WTC11 (cell line): ENCODE data around the gene FBXO42. TPM values are rescaled to one million over a fixed set of nuclear protein-coding genes. Genes with fewer than 3 reads are reported as not detected.
"Not testable (repeated sequence)": the region's sequence is repeated elsewhere in the genome, so short reads cannot be mapped to it uniquely, and the experiment has no call there.

ENCODE experiments used
- ATAC-seq: fragments of 200-7000 bp; cut with Tn5 transposase; 2 replicates; pipeline ENCODE4 v1.10.0; 2021; ENCODE audit warnings: mild to moderate bottlenecking, moderate library complexity
- CTCF ChIA-PET: fragments of 300-600 bp; sonication (Branson Sonifier 250); formaldehyde crosslinking; loops from one replicate; lab custom pipeline; 2021; ENCODE audit warnings: antibody characterized with exemption; lab: Charles Lee
- POLR2A ChIA-PET: fragments of 350-600 bp; sonication (Branson Sonifier 250); formaldehyde crosslinking; loops from one replicate; lab custom pipeline; 2021; ENCODE audit warnings: antibody characterized with exemption; lab: Charles Lee
- DNase-seq: peaks from one replicate; pipeline ENCODE4 v3.0.0; 2021; ENCODE audit warnings: low spot score
- H3K27ac Mint-ChIP-seq: 2 replicates; pipeline ENCODE4 v1.8.0; 2021; ENCODE audit warnings: mixed read lengths
- H3K27me3 Mint-ChIP-seq: 2 replicates; pipeline ENCODE4 v1.8.0; 2021; ENCODE audit warnings: low read depth, mild to moderate bottlenecking, moderate library complexity, mixed read lengths
- H3K36me3 Mint-ChIP-seq: 2 replicates; pipeline ENCODE4 v1.8.0; 2021; ENCODE audit warnings: mixed read lengths
- H3K4me1 Mint-ChIP-seq: 2 replicates; pipeline ENCODE4 v1.8.0; 2022; ENCODE audit warnings: mixed read lengths
- H3K4me3 Mint-ChIP-seq: 2 replicates; pipeline ENCODE4 v1.8.0; 2021; ENCODE audit warnings: mild to moderate bottlenecking, moderate library complexity, mixed read lengths
- H3K9me3 Mint-ChIP-seq: 2 replicates; pipeline ENCODE4 v1.8.0; 2021; ENCODE audit warnings: mixed read lengths
- ARID4B ChIP-seq: sonication (generic); formaldehyde crosslinking; IDR thresholded peaks from 2 replicates; pipeline ENCODE4 v1.8.0; 2023; ENCODE audit warnings: missing genetic modification reagents, mild to moderate bottlenecking, borderline replicate concordance
- ATF1 ChIP-seq: sonication (generic); formaldehyde crosslinking; IDR thresholded peaks from 2 replicates; pipeline ENCODE4 v1.8.1; 2023; ENCODE audit warnings: mild to moderate bottlenecking, moderate library complexity, missing genetic modification reagents
- CBFB ChIP-seq: sonication (generic); formaldehyde crosslinking; IDR thresholded peaks from 2 replicates; pipeline ENCODE4 v1.8.1; 2022; ENCODE audit warnings: mild to moderate bottlenecking, low read depth, missing genetic modification reagents
- CREM ChIP-seq: sonication (generic); formaldehyde crosslinking; IDR thresholded peaks from 2 replicates; pipeline ENCODE4 v1.8.1; 2022; ENCODE audit warnings: mild to moderate bottlenecking, missing genetic modification reagents, moderate library complexity
- CTCF ChIP-seq: fragments of 200-600 bp; IDR thresholded peaks from 2 replicates; pipeline ENCODE4 v1.8.0; 2022; ENCODE audit warnings: antibody characterized with exemption
- GABPB1 ChIP-seq: sonication (generic); formaldehyde crosslinking; IDR thresholded peaks from 2 replicates; pipeline ENCODE4 v1.8.1; 2023; ENCODE audit warnings: mild to moderate bottlenecking, missing genetic modification reagents
- MXD4 ChIP-seq: fragments of 250-450 bp; sonication (Bioruptor Pico); IDR thresholded peaks from 2 replicates; pipeline ENCODE4 v1.8.0; 2021; ENCODE audit warnings: mild to moderate bottlenecking, moderate library complexity, borderline replicate concordance
- STAT6 ChIP-seq: sonication (generic); formaldehyde crosslinking; conservative IDR thresholded peaks from 2 replicates; pipeline ENCODE4 v1.8.1; 2023; ENCODE audit warnings: mild to moderate bottlenecking, low read depth, missing genetic modification reagents, moderate library complexity
- TCF7 ChIP-seq: sonication (generic); formaldehyde crosslinking; IDR thresholded peaks from 2 replicates; pipeline ENCODE4 v1.8.0; 2022; ENCODE audit warnings: mild to moderate bottlenecking, low read depth, missing genetic modification reagents, moderate library complexity
- TEAD4 ChIP-seq: sonication (generic); formaldehyde crosslinking; IDR thresholded peaks from 2 replicates; pipeline ENCODE4 v1.8.0; 2022; ENCODE audit warnings: mild to moderate bottlenecking, missing genetic modification reagents
- USF2 ChIP-seq: sonication (generic); formaldehyde crosslinking; IDR thresholded peaks from 2 replicates; pipeline ENCODE4 v1.8.1; 2023; ENCODE audit warnings: mild to moderate bottlenecking, missing genetic modification reagents, moderate library complexity
- ZBTB21 ChIP-seq: sonication (generic); formaldehyde crosslinking; IDR thresholded peaks from 2 replicates; pipeline ENCODE4 v1.8.1; 2023; ENCODE audit warnings: mild to moderate bottlenecking, missing genetic modification reagents, borderline replicate concordance
- ZBTB43 ChIP-seq: sonication (generic); formaldehyde crosslinking; IDR thresholded peaks from 2 replicates; pipeline ENCODE4 v1.8.1; 2023; ENCODE audit warnings: mild to moderate bottlenecking, missing genetic modification reagents
- ZNF317 ChIP-seq: sonication (generic); formaldehyde crosslinking; IDR thresholded peaks from 2 replicates; pipeline ENCODE4 v1.8.1; 2023; ENCODE audit warnings: low read depth, mild to moderate bottlenecking, moderate library complexity, missing genetic modification reagents, borderline replicate concordance
- ZNF425 ChIP-seq: fragments of 250-450 bp; sonication (Bioruptor Pico); conservative IDR thresholded peaks from 2 replicates; pipeline ENCODE4 v1.9.0; 2021; ENCODE audit warnings: mild to moderate bottlenecking
- ZNF512 ChIP-seq: sonication (generic); formaldehyde crosslinking; IDR thresholded peaks from 2 replicates; pipeline ENCODE4 v1.8.1; 2022; ENCODE audit warnings: missing genetic modification reagents, borderline replicate concordance
- ZNF532 ChIP-seq: fragments of 250-450 bp; sonication (Bioruptor Pico); IDR thresholded peaks from 2 replicates; pipeline ENCODE4 v1.9.0; 2021; ENCODE audit warnings: mild to moderate bottlenecking, borderline replicate concordance
- total RNA-seq: library from RNA; stranded (reverse); gene quantifications from 3 replicates; pipeline ENCODE4 v1.2.3, GENCODE V29; 2021

Gene FBXO42
- total RNA-seq, 1 experiment from 2014 or later = 17.5 TPM

GRCh38 chr1:16366722-16367257 is 14.5 kb upstream of the FBXO42 start, which contains the start of gene SZRD1 (continued):
- TF ChIP-seq ZBTB21 (CRISPR knock-in tag) = no peak
- no peak for TF ChIP-seq ZNF512 (CRISPR knock-in tag)
- no peak for TF ChIP-seq ZNF532 (CRISPR knock-in tag)
- TF ChIP-seq STAT6 = no peak
- TF ChIP-seq GABPB1 (CRISPR knock-in tag) = peak; percentile 33; the same call in 1 of the 2 replicates
- TF ChIP-seq CBFB = no peak
- no peak for TF ChIP-seq ATF1 (CRISPR knock-in tag)
- no peak for TF ChIP-seq ZBTB43 (CRISPR knock-in tag)
- no peak for TF ChIP-seq ZNF425 (CRISPR knock-in tag)
- TF ChIP-seq USF2 = no peak
- TF ChIP-seq ARID4B (CRISPR knock-in tag) = no peak
- no peak for TF ChIP-seq MXD4
- TF ChIP-seq CREM (CRISPR knock-in tag) = peak; percentile 74; the same call in 1 of the 2 replicates
- no peak for TF ChIP-seq TEAD4
- TF ChIP-seq TCF7 (CRISPR knock-in tag) = no peak
- no peak for TF ChIP-seq CTCF
- no peak for TF ChIP-seq ZNF317

- ATAC-seq, H3K27ac Mint-ChIP-seq, H3K4me3 Mint-ChIP-seq, H3K9me3 Mint-ChIP-seq, DNase-seq, CTCF ChIA-PET, H3K36me3 Mint-ChIP-seq, H3K27me3 Mint-ChIP-seq: not testable (repeated sequence)
- POLR2A ChIA-PET = interaction anchor here (0.6 kb wide), 1 partner anchor 209 kb away, joined by 4 read pairs; no protein-coding TSS in a partner anchor
- peaks cover 17% of the 10 kb centered on the region for H3K4me1 Mint-ChIP-seq
Measured at GRCh38 chr1:16365146-16365498, 12.8 kb upstream of the FBXO42 start.
